Osteoblast (primary cell): ENCODE data around the gene ADAMTS17. TPM values are rescaled to one million over a fixed set of nuclear protein-coding genes. Genes with fewer than 3 reads are reported as not detected.

Source experiments
- DNase-seq: peaks from one replicate; pipeline ENCODE4 v3.0.0; 2011; ENCODE audit warnings: low spot score, mixed read lengths; ENCODE audit not compliant: insufficient read length; ENCODE audit errors: missing footprints
- H2AFZ ChIP-seq: 2 replicates; pipeline ENCODE4 v1.6.0; 2011; ENCODE audit warnings: mild to moderate bottlenecking, low read length
- H3K27ac ChIP-seq: 2 replicates; pipeline ENCODE4 v1.5.1; 2011; ENCODE audit warnings: mild to moderate bottlenecking, low read depth, low read length, moderate library complexity
- H3K27me3 ChIP-seq: 2 replicates; pipeline ENCODE4 v1.6.0; 2012; ENCODE audit warnings: mild to moderate bottlenecking, control low read depth, inconsistent platforms, low read length, moderate library complexity; ENCODE audit not compliant: insufficient read depth
- H3K36me3 ChIP-seq: 2 replicates; pipeline ENCODE4 v1.5.1; 2011; ENCODE audit warnings: mild to moderate bottlenecking, low read length, control low read depth, moderate library complexity; ENCODE audit not compliant: insufficient read depth
- H3K4me1 ChIP-seq: 2 replicates; pipeline ENCODE4 v1.5.1; 2011; ENCODE audit warnings: mild to moderate bottlenecking, low read length, control low read depth, moderate library complexity; ENCODE audit not compliant: insufficient read depth
- H3K4me2 ChIP-seq: 2 replicates; pipeline ENCODE4 v1.6.0; 2011; ENCODE audit warnings: mild to moderate bottlenecking, low read length; ENCODE audit not compliant: insufficient read depth
- H3K4me3 ChIP-seq: fragments of 200-600 bp; sonication (generic); 3 replicates; pipeline ENCODE4 v1.5.1; 2012; ENCODE audit warnings: mild to moderate bottlenecking, low read length, inconsistent platforms; ENCODE audit not compliant: insufficient read depth
- H3K79me2 ChIP-seq: 2 replicates; pipeline ENCODE4 v1.6.0; 2012; ENCODE audit warnings: mild to moderate bottlenecking, low read length, control low read depth, inconsistent platforms; ENCODE audit not compliant: insufficient read depth
- H3K9me3 ChIP-seq: 2 replicates; pipeline ENCODE4 v1.5.1; 2011; ENCODE audit warnings: low read depth, low read length, control low read depth
- H4K20me1 ChIP-seq: 2 replicates; pipeline ENCODE4 v1.6.0; 2012; ENCODE audit warnings: mild to moderate bottlenecking, low read length, control low read depth; ENCODE audit not compliant: insufficient read depth
- total RNA-seq: library from RNA; depleted of rRNA; stranded (reverse); fragments of >200 nt; gene quantifications from 2 replicates; pipeline ENCODE4 v1.2.3, GENCODE V29; 2012
- TF ChIP-seq, protein P1 (sequence below): IDR thresholded peaks from 2 replicates; pipeline ENCODE4 v1.5.1; 2011; ENCODE audit warnings: mild to moderate bottlenecking, low read depth, low read length, moderate library complexity; ENCODE audit errors: extremely low read depth

ADAMTS17 gene
- total RNA-seq, 1 donor = under 0.01 TPM

DNA sequence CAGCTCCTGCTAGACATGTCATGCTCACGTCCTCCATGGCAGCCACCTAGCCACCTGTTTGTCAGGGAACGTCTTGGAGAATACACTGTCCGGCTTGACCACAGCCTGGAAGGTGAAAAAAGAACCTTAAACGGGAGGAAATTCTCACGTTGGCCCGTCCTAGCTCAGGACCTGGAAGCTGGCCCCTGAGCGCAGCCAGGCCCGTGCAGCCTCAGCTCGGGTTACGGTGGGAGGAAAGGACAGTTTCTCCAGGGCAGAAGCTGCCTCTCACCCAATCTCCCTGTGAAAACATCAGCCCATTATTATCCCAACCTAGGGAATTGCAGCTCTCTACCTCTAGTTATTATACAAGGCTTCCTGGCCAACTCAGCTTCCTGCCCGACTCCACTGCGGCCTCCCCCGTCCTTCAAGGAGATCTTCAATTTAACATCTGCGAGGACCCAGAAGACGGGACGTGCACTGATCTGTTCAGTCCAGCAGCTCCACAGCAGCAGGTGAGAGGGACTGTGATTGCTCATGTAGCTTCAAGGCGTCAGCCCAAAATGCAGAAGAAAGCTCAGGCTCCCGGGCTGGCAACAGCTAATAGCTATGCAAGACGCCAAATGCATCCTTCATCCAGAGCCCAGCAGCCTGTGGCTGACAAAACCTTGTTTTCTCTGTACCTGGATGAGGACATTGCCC, 84.7 kb downstream of the ADAMTS17 start:
- TF ChIP-seq, protein P1, sequence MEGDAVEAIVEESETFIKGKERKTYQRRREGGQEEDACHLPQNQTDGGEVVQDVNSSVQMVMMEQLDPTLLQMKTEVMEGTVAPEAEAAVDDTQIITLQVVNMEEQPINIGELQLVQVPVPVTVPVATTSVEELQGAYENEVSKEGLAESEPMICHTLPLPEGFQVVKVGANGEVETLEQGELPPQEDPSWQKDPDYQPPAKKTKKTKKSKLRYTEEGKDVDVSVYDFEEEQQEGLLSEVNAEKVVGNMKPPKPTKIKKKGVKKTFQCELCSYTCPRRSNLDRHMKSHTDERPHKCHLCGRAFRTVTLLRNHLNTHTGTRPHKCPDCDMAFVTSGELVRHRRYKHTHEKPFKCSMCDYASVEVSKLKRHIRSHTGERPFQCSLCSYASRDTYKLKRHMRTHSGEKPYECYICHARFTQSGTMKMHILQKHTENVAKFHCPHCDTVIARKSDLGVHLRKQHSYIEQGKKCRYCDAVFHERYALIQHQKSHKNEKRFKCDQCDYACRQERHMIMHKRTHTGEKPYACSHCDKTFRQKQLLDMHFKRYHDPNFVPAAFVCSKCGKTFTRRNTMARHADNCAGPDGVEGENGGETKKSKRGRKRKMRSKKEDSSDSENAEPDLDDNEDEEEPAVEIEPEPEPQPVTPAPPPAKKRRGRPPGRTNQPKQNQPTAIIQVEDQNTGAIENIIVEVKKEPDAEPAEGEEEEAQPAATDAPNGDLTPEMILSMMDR = no peak
- no peak overlapping the region for H3K27ac ChIP-seq
- H3K27me3 ChIP-seq = no peaks in the 10 kb centered on the region
- H4K20me1 ChIP-seq = no peaks in the 10 kb centered on the region
- DNase-seq = no peak
- H3K4me3 ChIP-seq = no peak overlapping the region
- H3K9me3 ChIP-seq = no peaks in the 10 kb centered on the region
- H3K4me1 ChIP-seq = no peaks in the 10 kb centered on the region
- no peaks in the 10 kb centered on the region for H3K36me3 ChIP-seq
- no peaks in the 10 kb centered on the region for H3K79me2 ChIP-seq
- no peak overlapping the region for H2AFZ ChIP-seq
- no peak overlapping the region for H3K4me2 ChIP-seq

GRCh38 chr15:100256101-100256969, 85.4 kb downstream of the ADAMTS17 start:
- Histone ChIP-seq H2AFZ (no peak overlapping the region), H3K4me2 (no peak overlapping the region), H3K27ac (no peak overlapping the region), H3K9me3 (no peaks in the 10 kb centered on the region), H3K36me3 (no peaks in the 10 kb centered on the region), H4K20me1 (no peaks in the 10 kb centered on the region), H3K27me3 (no peaks in the 10 kb centered on the region), H3K4me3 (no peak overlapping the region), H3K79me2 (no peaks in the 10 kb centered on the region), H3K4me1 (no peaks in the 10 kb centered on the region)
- TF ChIP-seq, protein P1 = no peak
- DNase-seq = no peak

DNA sequence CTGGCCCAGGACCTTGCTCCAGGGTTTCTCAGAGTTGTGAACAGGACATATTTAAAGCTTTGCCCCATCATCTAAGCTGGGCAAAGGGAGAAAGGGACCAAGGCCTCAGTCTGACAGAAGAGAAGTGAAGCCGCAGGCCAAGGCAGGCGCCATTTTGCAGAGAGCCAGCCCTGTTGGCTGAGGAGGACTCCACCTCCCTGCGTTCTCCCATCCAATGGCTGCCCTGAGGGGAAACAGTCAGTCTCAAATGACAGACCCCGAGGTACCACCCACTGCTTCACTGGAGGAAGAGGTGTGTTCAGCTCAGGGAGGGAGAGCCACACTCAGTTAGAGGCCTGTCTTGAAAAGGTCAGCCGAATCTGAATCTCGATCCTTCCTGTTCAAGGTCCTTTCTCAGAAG, 86.1 kb downstream of the ADAMTS17 start:
- no peak for DNase-seq
- H3K79me2 ChIP-seq = no peaks in the 10 kb centered on the region
- H3K36me3 ChIP-seq = no peaks in the 10 kb centered on the region
- no peaks in the 10 kb centered on the region for H3K4me1 ChIP-seq
- no peak overlapping the region for H3K4me2 ChIP-seq
- no peaks in the 10 kb centered on the region for H3K9me3 ChIP-seq
- no peaks in the 10 kb centered on the region for H3K27me3 ChIP-seq
- no peaks in the 10 kb centered on the region for H4K20me1 ChIP-seq
- TF ChIP-seq, protein P1 = no peak
- no peak overlapping the region for H3K4me3 ChIP-seq
- no peak overlapping the region for H2AFZ ChIP-seq
- H3K27ac ChIP-seq = no peak overlapping the region

GRCh38 chr15:100254691-100255090, 87.1 kb downstream of the ADAMTS17 start:
- H4K20me1 ChIP-seq = no peaks in the 10 kb centered on the region

More at GRCh38 chr15:100254691-100255090, 87.1 kb downstream of the ADAMTS17 start:
- Histone ChIP-seq H3K36me3 (no peaks in the 10 kb centered on the region), H3K27me3 (no peaks in the 10 kb centered on the region), H3K4me1 (no peaks in the 10 kb centered on the region), H2AFZ (no peak overlapping the region), H3K4me2 (no peak overlapping the region), H3K27ac (no peak overlapping the region), H3K9me3 (no peaks in the 10 kb centered on the region), H3K79me2 (no peaks in the 10 kb centered on the region), H3K4me3 (no peak overlapping the region)
- DNase-seq = no peak
- TF ChIP-seq, protein P1 = no peak
